CD4-positive, alpha-beta T cell treated with Interleukin-21 for 1 hour (primary cell): ENCODE results near the gene AVPR1A.
"Not testable (repeated sequence)": the region's sequence is repeated elsewhere in the genome, so short reads cannot be mapped to it uniquely, and the experiment has no call there.

ENCODE experiments used
- DNase-seq: peaks from one replicate; pipeline ENCODE4 v3.0.0-alpha.2; 2020

AVPR1A gene

DNA sequence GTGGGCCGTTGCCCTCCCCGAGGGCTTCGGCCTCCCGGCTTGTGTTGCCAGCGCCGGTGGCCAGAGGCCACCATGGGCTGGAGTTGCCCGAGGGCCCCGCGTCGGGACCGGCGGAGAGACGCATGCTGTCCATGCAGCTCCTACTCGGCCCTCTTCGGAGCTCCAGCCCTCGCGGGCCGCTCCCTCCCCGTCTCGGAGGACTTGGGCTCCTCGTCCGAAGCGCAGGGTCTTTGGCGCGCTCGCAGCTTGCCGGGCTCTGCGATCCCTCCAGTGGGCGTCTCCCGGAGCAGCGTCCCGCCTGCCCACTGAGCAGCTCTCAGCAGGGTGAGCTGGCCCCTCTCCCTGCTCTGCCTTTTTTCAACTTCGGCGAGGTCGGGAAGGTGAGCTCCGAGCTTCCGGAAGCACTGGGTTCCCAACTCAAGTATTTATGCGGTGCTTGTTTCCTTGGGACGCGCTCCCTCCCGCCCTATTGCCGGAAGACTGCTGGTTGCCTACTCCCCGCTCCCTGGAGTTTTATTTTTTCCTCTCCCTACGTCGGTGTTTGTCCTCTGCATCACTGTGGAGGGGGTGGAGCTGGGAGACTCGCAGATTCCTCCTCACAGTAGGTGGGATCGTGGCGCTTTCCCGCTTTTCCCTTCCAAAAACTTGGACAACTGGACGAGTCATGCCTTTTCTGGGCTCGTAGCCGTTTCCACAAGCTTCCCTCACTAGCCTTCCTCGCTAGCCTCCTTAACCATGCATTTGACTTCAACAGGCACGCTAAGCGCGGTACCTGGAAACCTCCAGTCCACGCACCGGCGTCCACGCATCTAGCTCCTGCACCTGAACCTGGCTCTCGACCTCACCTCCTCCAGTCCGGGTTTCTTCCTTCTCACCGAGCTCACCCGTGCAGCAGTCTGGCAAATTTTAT, at the start of gene AVPR1A:
Gene AVPR1A (minus strand): TSS at position 489 of the 910 bp plus-strand sequence. CDS start 365 bp downstream, at position 124.
- no peak for DNase-seq

DNA sequence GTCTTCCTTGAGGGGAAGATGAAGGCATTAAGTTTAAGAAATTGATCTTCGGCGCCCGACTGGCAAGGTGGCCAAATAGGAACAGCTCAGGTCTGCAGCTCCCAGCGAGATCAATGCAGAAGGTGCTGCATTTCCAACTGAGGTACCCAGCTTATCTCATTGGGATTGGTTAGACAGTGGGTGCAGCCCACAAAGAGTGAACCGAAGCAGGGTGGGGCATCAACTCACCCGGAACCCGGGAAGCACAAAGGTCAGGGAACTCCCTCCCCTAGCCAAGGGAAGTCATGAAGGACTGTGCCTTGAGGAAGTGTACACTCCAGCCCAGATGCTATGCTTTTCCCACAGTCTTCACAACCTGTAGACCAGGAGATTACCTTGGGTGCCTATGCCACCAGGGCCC, 45.2 kb upstream of the AVPR1A start:
- no peak for DNase-seq

DNA sequence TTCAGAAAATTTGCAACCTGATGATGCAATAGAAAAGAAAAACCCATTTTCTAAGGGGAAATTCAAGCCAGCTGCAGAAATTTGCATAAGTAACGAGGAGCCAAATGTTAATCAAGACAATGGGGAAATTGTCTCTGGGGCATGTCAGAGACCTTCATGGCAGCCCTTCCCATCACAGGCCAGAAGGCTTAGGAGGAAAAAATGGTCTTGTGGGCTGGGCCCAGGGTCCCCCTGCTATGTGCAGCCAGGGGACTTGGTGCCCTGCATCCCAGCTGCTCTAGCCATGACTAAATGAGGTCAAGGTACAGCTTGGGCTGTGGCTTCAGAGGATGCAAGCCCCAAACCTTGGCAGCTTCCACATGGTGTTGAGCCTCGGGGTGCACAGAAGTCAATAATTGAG, 28.2 kb upstream of the AVPR1A start:
- no peak for DNase-seq

- no peak for DNase-seq
These were observed 19.3 kb upstream of the AVPR1A start for GRCh38 chr12:63170321-63170720.

- not testable (repeated sequence) for DNase-seq
These were observed 16.7 kb upstream of the AVPR1A start for GRCh38 chr12:63167741-63168140.

DNA sequence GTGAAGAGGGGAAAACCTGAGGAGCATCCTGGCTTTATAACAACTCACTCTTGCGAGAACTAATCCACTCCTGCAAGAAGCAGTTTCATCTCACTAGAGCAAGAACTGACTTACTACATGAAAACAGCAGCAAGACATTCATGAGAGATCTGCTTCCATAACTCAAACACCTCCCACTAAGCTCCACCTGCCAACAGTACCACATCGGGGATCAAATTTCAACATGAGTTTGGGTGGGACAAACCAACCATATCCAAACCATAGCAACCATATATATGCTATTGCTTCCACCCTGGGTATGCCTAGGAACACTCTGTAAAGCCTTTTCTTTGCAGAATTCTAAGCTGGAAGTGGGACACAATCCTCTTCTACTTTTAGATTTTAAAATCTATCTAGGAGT, 13.9 kb upstream of the AVPR1A start:
- no peak for DNase-seq

DNA sequence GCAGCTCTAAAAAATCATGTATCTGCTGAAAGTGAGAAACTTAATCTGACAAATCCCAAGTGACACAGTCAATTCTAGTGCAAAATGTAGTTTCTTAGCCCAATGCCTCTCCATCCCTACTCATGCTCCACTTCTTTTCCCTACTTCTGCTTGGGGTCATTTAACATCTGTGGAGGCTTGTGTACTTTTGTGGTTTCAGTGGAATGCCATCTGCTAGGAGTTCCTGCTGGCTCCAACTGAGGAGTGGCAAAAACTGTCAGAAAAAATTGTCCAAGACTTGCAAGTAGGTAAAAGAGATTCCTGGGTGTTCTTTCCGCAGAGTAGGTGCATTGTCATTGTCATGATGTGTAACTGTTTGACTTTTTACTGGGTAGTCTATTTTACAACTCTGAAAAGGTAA, 12.5 kb upstream of the AVPR1A start:
- no peak for DNase-seq

GRCh38 chr12:63155375-63155774, 4.4 kb upstream of the AVPR1A start:
- no peak for DNase-seq

DNA sequence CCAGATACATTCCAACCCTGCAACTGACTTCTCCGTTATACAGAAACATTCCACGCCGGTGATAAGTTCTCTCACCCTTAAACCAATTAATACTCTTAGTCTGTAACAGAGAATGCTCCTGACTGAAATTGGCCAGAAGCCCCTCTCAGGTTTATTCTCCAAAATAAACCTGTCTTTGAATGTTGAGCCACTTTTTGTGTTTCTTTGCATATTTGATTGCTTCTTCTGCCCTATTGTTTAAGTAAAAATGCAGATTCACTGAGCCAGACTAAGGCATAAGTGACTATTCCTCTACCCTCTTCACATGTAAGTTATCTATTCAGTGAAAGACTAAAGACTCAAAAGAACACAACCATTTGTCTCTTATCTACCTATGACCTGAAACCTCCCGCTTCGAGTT, 3.6 kb upstream of the AVPR1A start:
- no peak for DNase-seq

- DNase-seq = no peak
These were observed 1.3 kb upstream of the AVPR1A start for GRCh38 chr12:63152321-63152700.

- DNase-seq = peak; percentile 1
These were observed 771 bp upstream of the AVPR1A start for GRCh38 chr12:63151623-63152320.

DNA sequence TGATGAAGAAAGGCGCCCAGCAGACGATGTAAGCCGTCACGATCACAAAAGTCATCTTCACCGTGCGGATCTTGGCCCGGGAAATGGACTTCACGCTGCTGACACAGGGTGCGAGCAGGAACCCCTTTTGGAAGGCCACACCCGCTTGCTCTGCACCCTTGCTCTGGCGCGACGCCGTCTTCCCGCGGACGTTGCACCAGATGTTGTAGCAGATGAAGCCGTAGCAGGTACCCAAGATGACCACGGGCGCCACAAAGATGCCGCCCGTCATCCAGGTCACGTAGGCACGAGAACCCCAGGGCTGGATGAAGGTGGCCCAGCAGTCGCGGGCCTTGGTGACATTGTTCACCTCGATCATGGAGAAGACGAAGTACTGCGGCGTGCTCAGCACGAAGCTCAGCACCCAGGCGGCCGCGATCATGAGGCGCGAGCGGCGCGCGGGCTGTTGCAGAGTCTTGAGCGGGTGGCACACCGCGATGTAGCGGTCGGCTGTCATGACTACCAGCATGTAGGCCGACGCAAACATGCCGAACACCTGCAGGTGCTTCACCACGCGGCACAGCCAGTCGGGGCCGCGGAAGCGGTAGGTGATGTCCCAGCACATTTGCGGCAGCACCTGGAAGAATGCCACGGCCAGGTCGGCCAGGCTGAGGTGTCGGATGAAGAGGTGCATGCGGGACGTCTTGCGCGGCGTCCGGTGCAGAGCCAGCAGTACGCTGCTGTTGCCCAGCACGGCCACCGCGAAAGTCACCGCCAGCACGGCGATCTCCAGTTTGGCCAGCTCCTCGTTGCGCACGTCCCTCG, 890 bp downstream of the AVPR1A start:
- no peak for DNase-seq

DNA sequence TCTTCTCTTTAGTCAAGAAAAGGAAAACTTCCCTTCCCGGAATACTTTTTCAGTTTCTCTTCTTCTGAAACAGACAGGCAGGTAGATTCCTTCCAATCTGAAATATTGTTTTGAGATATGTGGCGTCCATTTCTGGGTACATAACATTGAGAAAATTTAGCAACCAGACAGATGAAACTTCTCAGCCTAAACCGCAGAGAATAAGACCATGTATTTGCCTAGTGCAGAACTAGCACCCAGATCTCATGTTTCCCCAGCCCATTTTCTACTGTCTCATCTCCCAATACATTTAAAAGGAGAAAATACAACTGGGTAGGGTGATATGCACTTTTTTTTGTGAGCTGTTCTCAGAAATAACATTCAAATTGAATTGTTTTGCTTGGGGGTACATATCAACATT, 6.4 kb downstream of the AVPR1A start:
- no peak for DNase-seq

DNA sequence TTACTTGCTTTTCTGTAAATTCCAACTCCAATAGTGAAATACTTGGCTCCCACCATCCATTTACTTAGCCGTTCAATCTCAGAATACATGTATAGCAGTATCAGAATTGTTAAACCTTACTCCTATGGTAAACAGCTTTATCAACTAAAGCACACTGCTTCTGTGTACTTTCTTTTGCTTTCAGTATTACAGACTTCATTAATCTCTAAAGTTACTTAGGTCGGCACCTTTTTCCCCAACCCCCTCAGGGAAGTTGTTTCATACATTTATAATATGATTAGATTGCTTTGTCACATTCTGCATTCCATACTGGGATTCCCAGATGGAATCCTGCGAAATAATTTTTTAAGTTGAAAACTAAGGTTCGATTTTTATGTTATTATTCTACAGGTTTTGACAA, 12.5 kb downstream of the AVPR1A start:
- DNase-seq = no peak

- no peak for DNase-seq
These were observed 17.0 kb downstream of the AVPR1A start for GRCh38 chr12:63133981-63134380.

DNA sequence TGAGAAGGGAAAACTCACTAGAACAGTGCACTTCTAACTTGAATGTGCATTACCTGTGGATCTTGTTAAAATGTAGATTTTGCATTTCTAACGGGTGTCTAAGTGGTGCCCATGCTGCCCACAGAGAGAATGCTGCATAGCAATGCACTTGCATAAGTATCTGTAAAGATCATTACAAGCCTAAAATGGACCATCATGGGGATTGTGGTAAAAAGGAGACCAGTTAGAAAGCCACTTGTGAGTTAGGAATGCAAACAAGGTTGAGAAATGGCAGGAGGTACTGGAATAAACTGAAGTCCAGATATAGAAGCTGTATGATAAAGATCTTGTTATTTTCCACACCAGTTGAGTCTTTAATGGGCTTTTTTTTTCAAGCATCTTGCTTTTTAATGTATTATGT, 18.8 kb downstream of the AVPR1A start:
- DNase-seq = no peak

- DNase-seq = no peak
These were observed 21.1 kb downstream of the AVPR1A start for GRCh38 chr12:63129927-63130326.

DNA sequence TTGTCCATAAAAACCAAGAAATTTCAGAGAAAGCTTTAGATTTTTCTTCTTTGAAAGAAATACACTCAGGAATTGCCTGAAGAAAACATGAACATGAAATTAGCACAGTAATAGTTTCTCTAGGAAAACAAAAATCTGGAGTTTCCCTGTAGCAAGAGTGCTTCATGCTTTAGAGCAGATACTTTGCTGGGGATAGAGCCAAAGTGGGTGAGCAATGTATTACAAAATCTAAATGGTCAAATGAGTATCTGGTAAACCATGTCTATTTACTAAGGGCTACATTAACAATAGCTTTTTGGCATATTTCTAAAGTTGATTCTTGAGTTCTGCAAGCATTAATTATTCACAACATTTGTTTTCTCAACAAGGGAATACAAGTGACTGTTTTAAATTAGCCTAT, 26.2 kb downstream of the AVPR1A start:
- no peak for DNase-seq

- DNase-seq = peak; percentile 4
These were observed 47.4 kb downstream of the AVPR1A start for GRCh38 chr12:63103494-63104131.

- DNase-seq = no peak
These were observed 49.1 kb downstream of the AVPR1A start for GRCh38 chr12:63101920-63102319.

GRCh38 chr12:63098851-63099250, 52.1 kb downstream of the AVPR1A start:
- no peak for DNase-seq

- no peak for DNase-seq
These were observed 55.5 kb downstream of the AVPR1A start for GRCh38 chr12:63095369-63095980.
